Prostate gland (tissue), 2 donors: ENCODE results near the gene KIF5C. TPM values are rescaled to one million over a fixed set of nuclear protein-coding genes. Genes with fewer than 3 reads are reported as not detected.

Experiments
- DNase-seq: peaks from one replicate; pipeline ENCODE4 v3.0.0-alpha.2; 2019; ENCODE audit warnings: low spot score
- H3K27ac ChIP-seq, 2 donors: fragments of 200-600 bp; sonication (generic); 2 replicates each; pipeline ENCODE4 v1.5.1; 2017 to 2019
- H3K27me3 ChIP-seq: fragments of 200-600 bp; sonication (generic); replicated peaks from 2 replicates; pipeline ENCODE4 v1.5.1; 2019; ENCODE audit not compliant: insufficient read depth
- H3K36me3 ChIP-seq, 2 donors: fragments of 200-600 bp; sonication (generic); 1 replicate in 1 of 2; 2 replicates in 1 of 2; pipeline versions ENCODE4 v1.5.1 to v1.8.1; 2017 to 2019
- H3K4me1 ChIP-seq: fragments of 200-600 bp; sonication (generic); replicated peaks from 2 replicates; pipeline ENCODE4 v1.5.1; 2019
- H3K4me3 ChIP-seq, 2 donors: fragments of 200-600 bp; sonication (generic); 2 replicates each; pipeline ENCODE4 v1.5.1; 2017 to 2019
- H3K9me3 ChIP-seq: fragments of 200-600 bp; sonication (generic); 2 replicates; pipeline ENCODE4 v1.5.1; 2017
- CTCF ChIP-seq, 4 experiments: fragments of 200-600 bp in 2 of 4; fragments of 450-650 bp in 2 of 4; sonication (generic) in 2 of 4; IDR thresholded peaks; 1 replicate in 3 of 4; 2 replicates in 1 of 4; pipeline ENCODE4 v1.5.1; 2016 to 2019; ENCODE audit warnings: antibody characterized with exemption in 4 of 4, mild to moderate bottlenecking in 2 of 4, moderate library complexity in 2 of 4
- POLR2A ChIP-seq: fragments of 450-650 bp; IDR thresholded peaks from one replicate; pipeline ENCODE4 v1.6.1; 2016; ENCODE audit warnings: antibody characterized with exemption, mild to moderate bottlenecking
- POLR2AphosphoS5 ChIP-seq: sonication (generic); formaldehyde crosslinking; IDR thresholded peaks from one replicate; pipeline ENCODE4 v1.6.1; 2017; ENCODE audit warnings: antibody characterized with exemption
- WGBS: methylation state at CpG from one replicate; pipeline ENCODE4 v1.1.5; 2018; 5-methylcytosine and 5-hydroxymethylcytosine counted together
- intact Hi-C: fragments of 100-400 bp; cut with DNase I; formaldehyde crosslinking; loops from one replicate; pipeline ENCODE4 v1.14.2; 2022
- total RNA-seq, 2 donors: library from RNA; depleted of rRNA; stranded (reverse); fragments of >200 nt; gene quantifications; one replicate each; pipeline ENCODE4 v1.1.0, GENCODE V29; 2016

KIF5C gene
- total RNA-seq, 2 donors from 2014 or later = 84.3 to 123 TPM

GRCh38 chr2:148969659-148970061, 94.6 kb downstream of the KIF5C start:
- no peaks in the 10 kb centered on the region for H3K36me3 ChIP-seq
- H3K4me3 ChIP-seq = no peak overlapping the region
- H3K27me3 ChIP-seq = no peaks in the 10 kb centered on the region
- H3K4me1 ChIP-seq = no peaks in the 10 kb centered on the region
- DNase-seq = no peak
- 73% methylated on average over 7 of the region's 7 CpGs for WGBS
- no peak overlapping the region for H3K27ac ChIP-seq
- intact Hi-C loops = no loop called here
- TF ChIP-seq CTCF (IDR thresholded peaks at IDR 0.05) = no peak
- TF ChIP-seq POLR2A = no peak
- TF ChIP-seq POLR2AphosphoS5 = no peak
- H3K9me3 ChIP-seq = no peaks in the 10 kb centered on the region

- H3K27me3 ChIP-seq = no peaks in the 10 kb centered on the region
- no peak overlapping the region for H3K27ac ChIP-seq
- no peaks in the 10 kb centered on the region for H3K36me3 ChIP-seq
- no peaks in the 10 kb centered on the region for H3K9me3 ChIP-seq
- DNase-seq = no peak
- TF ChIP-seq POLR2A (no peak), POLR2AphosphoS5 (no peak), CTCF (IDR thresholded peaks at IDR 0.05) (no peak)
- intact Hi-C loops = no loop called here
- no peak overlapping the region for H3K4me3 ChIP-seq
- 89% methylated on average over 2 of the region's 2 CpGs for WGBS
- H3K4me1 ChIP-seq = no peaks in the 10 kb centered on the region
These were observed 95.4 kb downstream of the KIF5C start for GRCh38 chr2:148970385-148970784.

- intact Hi-C loops = no loop called here
- no peak overlapping the region for H3K27ac ChIP-seq
- 90% methylated on average over 3 of the region's 3 CpGs for WGBS
These were observed 96.5 kb downstream of the KIF5C start for GRCh38 chr2:148971547-148971946.

DNA sequence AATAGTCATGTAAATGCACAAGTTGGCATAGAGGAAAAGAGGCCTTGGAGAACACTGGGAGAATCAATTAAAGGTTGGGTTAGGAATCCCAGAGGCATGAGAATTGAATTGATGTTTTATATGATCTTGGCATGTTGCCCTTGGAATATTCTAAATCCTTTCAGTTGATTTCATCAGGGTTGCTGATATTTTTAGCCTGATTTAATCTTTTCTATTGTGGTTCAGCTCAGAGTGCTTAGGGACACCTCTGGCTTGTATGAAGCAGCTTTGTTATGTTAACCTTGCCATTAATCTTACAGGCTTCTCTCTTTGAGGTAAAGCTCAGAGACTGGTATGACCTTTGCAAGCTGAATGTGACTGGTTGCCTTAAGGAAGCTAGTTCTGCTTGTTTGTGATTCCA, 99.1 kb downstream of the KIF5C start:
- DNase-seq = no peak
- intact Hi-C loops = no loop called here
- TF ChIP-seq CTCF (IDR thresholded peaks at IDR 0.05) = no peak
- no peak for TF ChIP-seq POLR2AphosphoS5
- TF ChIP-seq POLR2A = no peak
- no peaks in the 10 kb centered on the region for H3K27me3 ChIP-seq
- no peaks in the 10 kb centered on the region for H3K9me3 ChIP-seq
- no peak overlapping the region for H3K4me3 ChIP-seq
- no peaks in the 10 kb centered on the region for H3K4me1 ChIP-seq
- H3K27ac ChIP-seq = no peak overlapping the region
- H3K36me3 ChIP-seq = no peaks in the 10 kb centered on the region

More at GRCh38 chr2:148971547-148971946, 96.5 kb downstream of the KIF5C start:
- Histone ChIP-seq H3K9me3 (no peaks in the 10 kb centered on the region), H3K36me3 (no peaks in the 10 kb centered on the region), H3K4me1 (no peaks in the 10 kb centered on the region), H3K4me3 (no peak overlapping the region), H3K27me3 (no peaks in the 10 kb centered on the region)
- TF ChIP-seq POLR2AphosphoS5 = no peak
- TF ChIP-seq POLR2A = no peak
- no peak for TF ChIP-seq CTCF (IDR thresholded peaks at IDR 0.05)
- DNase-seq = no peak

GRCh38 chr2:148978026-148978685, 103.1 kb downstream of the KIF5C start:
- no peak for DNase-seq
- TF ChIP-seq POLR2A = no peak
- no peak for TF ChIP-seq CTCF (IDR thresholded peaks at IDR 0.05)
- TF ChIP-seq POLR2AphosphoS5 = no peak
- H3K4me1 ChIP-seq = no peaks in the 10 kb centered on the region
- no peaks in the 10 kb centered on the region for H3K36me3 ChIP-seq
- 70% methylated on average over 7 of the region's 7 CpGs for WGBS
- no peaks in the 10 kb centered on the region for H3K9me3 ChIP-seq
- intact Hi-C loops = no loop called here
- no peak overlapping the region for H3K27ac ChIP-seq
- H3K27me3 ChIP-seq = no peaks in the 10 kb centered on the region
- no peak overlapping the region for H3K4me3 ChIP-seq
